PC-9 (cell line): ENCODE measurements around the gene GPR160. TPM values are rescaled to one million over a fixed set of nuclear protein-coding genes. Genes with fewer than 3 reads are reported as not detected.

Experiments used
- BruUV-seq: library from RNA; stranded (reverse); fragments of 400-500 nt; replicated peaks from 2 replicates; lab custom pipeline; 2021; lab: Mats Ljungman, UMichigan
- CTCF ChIA-PET: fragments of 300-600 bp; sonication (Branson Sonifier 250); formaldehyde crosslinking; loops from one replicate; lab custom pipeline; 2022; ENCODE audit warnings: antibody characterized with exemption; lab: Charles Lee
- POLR2A ChIA-PET: fragments of 300-600 bp; sonication (Branson Sonifier 250); formaldehyde crosslinking; loops from one replicate; lab custom pipeline; 2022; ENCODE audit warnings: antibody characterized with exemption; ENCODE audit not compliant: unreplicated experiment; lab: Charles Lee
- DNase-seq, 2 experiments: peaks; one replicate each; pipeline versions ENCODE4 v3.0.0 to v3.0.0-alpha.2; 2015 to 2022; ENCODE audit warnings: mixed read lengths in 1 of 2
- H2AFZ ChIP-seq: fragments of 200-600 bp; sonication (generic); 2 replicates; pipeline ENCODE4 v1.8.1; 2017; ENCODE audit warnings: antibody characterized with exemption
- H3F3A ChIP-seq: fragments of 200-600 bp; sonication (generic); 2 replicates; pipeline ENCODE4 v1.8.1; 2017; ENCODE audit warnings: antibody characterized with exemption, mild to moderate bottlenecking, low read depth; ENCODE audit not compliant: insufficient read depth
- H3K27ac ChIP-seq: fragments of 200-600 bp; sonication (generic); 2 replicates; pipeline ENCODE4 v1.6.1; 2016; ENCODE audit warnings: mixed run types
- H3K27me3 ChIP-seq: fragments of 200-600 bp; sonication (generic); 2 replicates; pipeline ENCODE4 v1.6.1; 2016; ENCODE audit warnings: low read depth, mixed run types; ENCODE audit not compliant: insufficient read depth
- H3K36me3 ChIP-seq: fragments of 200-600 bp; sonication (generic); 2 replicates; pipeline ENCODE4 v1.6.1; 2016; ENCODE audit warnings: low read depth, mixed run types
- H3K4me1 ChIP-seq: fragments of 200-600 bp; sonication (generic); replicated peaks from 2 replicates; pipeline ENCODE4 v1.6.1; 2016; ENCODE audit warnings: mixed run types; ENCODE audit not compliant: insufficient read depth
- H3K4me2 ChIP-seq: fragments of 200-600 bp; sonication (generic); 2 replicates; pipeline ENCODE4 v1.6.1; 2017; ENCODE audit warnings: mixed run types
- H3K4me3 ChIP-seq: fragments of 200-600 bp; sonication (generic); 2 replicates; pipeline ENCODE4 v1.6.1; 2016; ENCODE audit warnings: mixed run types
- H3K79me2 ChIP-seq: fragments of 200-600 bp; sonication (generic); 2 replicates; pipeline ENCODE4 v1.6.1; 2017; ENCODE audit warnings: low read depth, mixed run types
- H3K9me2 ChIP-seq: fragments of 200-600 bp; sonication (generic); 2 replicates; pipeline ENCODE4 v1.8.1; 2017; ENCODE audit warnings: mild to moderate bottlenecking; ENCODE audit not compliant: insufficient read depth
- H3K9me3 ChIP-seq: fragments of 200-600 bp; sonication (generic); 2 replicates; pipeline ENCODE4 v1.8.1; 2016; ENCODE audit warnings: low read depth; ENCODE audit not compliant: insufficient read depth
- H4K20me1 ChIP-seq: fragments of 200-600 bp; sonication (generic); 2 replicates; pipeline ENCODE4 v1.8.1; 2017; ENCODE audit not compliant: insufficient read depth
- EZH2 ChIP-seq: fragments of 200-600 bp; sonication (generic); IDR thresholded peaks from 2 replicates; pipeline ENCODE4 v1.8.0; 2017; ENCODE audit warnings: antibody characterized with exemption, low read depth
- intact Hi-C: fragments of 100-400 bp; cut with micrococcal nuclease; formaldehyde crosslinking; loops from one replicate; pipeline ENCODE4 v1.10.0; 2022; ENCODE audit not compliant: unreplicated experiment
- total RNA-seq: library from RNA; stranded (reverse); gene quantifications from 2 replicates; pipeline ENCODE4 v1.2.3, GENCODE V29; 2021
- TF ChIP-seq, protein P1 (sequence below): fragments of 200-600 bp; sonication (generic); conservative IDR thresholded peaks from 2 replicates; pipeline ENCODE4 v1.6.1; 2017; ENCODE audit warnings: mixed run types, antibody characterized with exemption, mild to moderate bottlenecking, moderate library complexity

GPR160 gene
- total RNA-seq, 1 experiment from 2014 or later: 12.6 TPM

DNA sequence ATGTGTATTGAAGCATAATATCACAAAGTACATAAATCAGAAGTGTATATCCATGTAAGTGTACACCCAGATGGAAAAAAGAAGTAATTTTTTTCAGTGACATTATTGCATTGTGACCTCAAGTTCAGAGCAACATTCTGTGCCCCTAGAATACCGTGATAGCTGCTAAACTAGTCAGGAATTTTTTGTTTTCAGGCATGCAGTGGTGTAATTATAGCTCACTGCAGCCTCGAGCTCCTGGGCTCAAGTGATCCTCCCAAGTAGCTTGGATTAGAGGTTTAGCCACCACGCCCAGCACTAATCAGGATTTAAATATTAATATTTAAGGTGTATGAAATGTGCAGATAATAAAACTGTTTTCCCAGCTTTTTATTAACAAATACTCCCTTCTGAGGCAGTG lies 45.6 kb upstream of the GPR160 start:
- no peaks in the 10 kb centered on the region for H3K4me1 ChIP-seq

DNA sequence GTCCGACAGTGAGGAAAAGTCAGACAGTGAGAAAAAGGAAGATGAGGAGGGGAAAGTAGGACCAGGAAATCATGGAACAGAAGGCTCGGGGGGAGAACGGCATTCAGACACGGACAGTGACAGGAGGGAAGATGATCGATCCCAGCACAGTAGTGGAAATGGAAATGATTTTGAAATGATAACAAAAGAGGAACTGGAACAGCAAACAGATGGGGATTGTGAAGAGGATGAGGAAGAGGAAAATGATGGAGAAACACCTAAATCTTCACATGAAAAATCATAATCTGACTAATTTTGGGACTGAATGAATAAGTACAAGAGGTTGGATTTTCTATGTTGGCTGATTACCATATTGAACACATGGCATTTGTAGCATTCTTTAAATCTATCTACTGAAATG lies 45.0 kb upstream of the GPR160 start:
- Histone ChIP-seq H3K4me3 (no peak overlapping the region), H2AFZ (no peak overlapping the region), H3K4me1 (no peaks in the 10 kb centered on the region), H3K4me2 (no peak overlapping the region), H3K27me3 (no peaks in the 10 kb centered on the region), H3K27ac (no peak overlapping the region), H3K9me2 (no peaks in the 10 kb centered on the region), H3K79me2 (no peaks in the 10 kb centered on the region), H3K9me3 (no peaks in the 10 kb centered on the region), H3K36me3 (peaks cover 67% of the 10 kb centered on the region), H3F3A (peaks cover 4% of the 10 kb centered on the region; the same call in 1 of the 2 replicates), H4K20me1 (no peaks in the 10 kb centered on the region)
- ChIA-PET POLR2A (no interaction called here), CTCF (interaction anchor here (0.6 kb wide), 1 partner anchor 1547 kb away, joined by 5 read pairs; no protein-coding TSS in a partner anchor)
- TF ChIP-seq EZH2: no peak
- TF ChIP-seq, protein P1, sequence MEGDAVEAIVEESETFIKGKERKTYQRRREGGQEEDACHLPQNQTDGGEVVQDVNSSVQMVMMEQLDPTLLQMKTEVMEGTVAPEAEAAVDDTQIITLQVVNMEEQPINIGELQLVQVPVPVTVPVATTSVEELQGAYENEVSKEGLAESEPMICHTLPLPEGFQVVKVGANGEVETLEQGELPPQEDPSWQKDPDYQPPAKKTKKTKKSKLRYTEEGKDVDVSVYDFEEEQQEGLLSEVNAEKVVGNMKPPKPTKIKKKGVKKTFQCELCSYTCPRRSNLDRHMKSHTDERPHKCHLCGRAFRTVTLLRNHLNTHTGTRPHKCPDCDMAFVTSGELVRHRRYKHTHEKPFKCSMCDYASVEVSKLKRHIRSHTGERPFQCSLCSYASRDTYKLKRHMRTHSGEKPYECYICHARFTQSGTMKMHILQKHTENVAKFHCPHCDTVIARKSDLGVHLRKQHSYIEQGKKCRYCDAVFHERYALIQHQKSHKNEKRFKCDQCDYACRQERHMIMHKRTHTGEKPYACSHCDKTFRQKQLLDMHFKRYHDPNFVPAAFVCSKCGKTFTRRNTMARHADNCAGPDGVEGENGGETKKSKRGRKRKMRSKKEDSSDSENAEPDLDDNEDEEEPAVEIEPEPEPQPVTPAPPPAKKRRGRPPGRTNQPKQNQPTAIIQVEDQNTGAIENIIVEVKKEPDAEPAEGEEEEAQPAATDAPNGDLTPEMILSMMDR: no peak
- TSS peak; percentile 88 for BruUV-seq
- DNase-seq: no peak
- intact Hi-C loops: no loop called here

More for the DNA sequence above, 45.6 kb upstream of the GPR160 start:
- DNase-seq: no peak
- no peaks in the 10 kb centered on the region for H4K20me1 ChIP-seq
- no peak overlapping the region for H3K4me3 ChIP-seq
- intact Hi-C loops: no loop called here
- no peaks in the 10 kb centered on the region for H3K79me2 ChIP-seq
- no peak overlapping the region for H3K4me2 ChIP-seq
- H3K36me3 ChIP-seq: peaks cover 67% of the 10 kb centered on the region
- ChIA-PET POLR2A (no interaction called here), CTCF (interaction anchor here (0.6 kb wide), 1 partner anchor 1547 kb away, joined by 5 read pairs; no protein-coding TSS in a partner anchor)
- peaks cover 4% of the 10 kb centered on the region; the same call in 1 of the 2 replicates for H3F3A ChIP-seq
- no peaks in the 10 kb centered on the region for H3K27me3 ChIP-seq
- BruUV-seq: no TSS peak
- H3K27ac ChIP-seq: no peak overlapping the region
- no peaks in the 10 kb centered on the region for H3K9me3 ChIP-seq
- no peak overlapping the region for H2AFZ ChIP-seq
- TF ChIP-seq EZH2: no peak
- TF ChIP-seq, protein P1: no peak
- no peaks in the 10 kb centered on the region for H3K9me2 ChIP-seq

DNA sequence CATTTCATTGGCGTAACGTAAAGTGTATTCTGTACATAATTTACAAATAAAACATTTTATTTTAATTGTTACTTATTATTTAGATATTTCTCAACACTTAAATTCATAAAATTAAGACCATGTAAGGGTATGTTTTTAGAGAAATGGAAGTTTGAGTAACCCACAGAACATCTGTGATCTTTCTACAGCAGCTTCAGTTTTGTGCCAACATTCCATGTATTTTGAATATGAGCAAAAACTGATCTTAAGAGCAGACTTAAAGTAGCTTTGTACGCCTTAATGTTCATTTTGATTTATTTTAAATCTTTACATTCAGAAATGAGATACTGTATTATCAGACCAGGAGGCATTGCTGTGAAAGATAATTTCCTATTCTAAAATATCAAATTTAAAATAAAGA lies 44.0 kb upstream of the GPR160 start:
- no peak for DNase-seq
- no peaks in the 10 kb centered on the region for H4K20me1 ChIP-seq
- H3K4me1 ChIP-seq: 0 out of 2 replicates have a peak, but pooled peaks cover 2% of the 10 kb centered on the region
- TF ChIP-seq, protein P1: no peak
- TF ChIP-seq EZH2: no peak
- CTCF ChIA-PET: no interaction called here
- H3F3A ChIP-seq: peaks cover 9% of the 10 kb centered on the region
- H3K27me3 ChIP-seq: no peaks in the 10 kb centered on the region
- intact Hi-C loops: no loop called here
- no peak overlapping the region for H2AFZ ChIP-seq
- H3K4me2 ChIP-seq: no peak overlapping the region
- H3K9me3 ChIP-seq: no peaks in the 10 kb centered on the region
- no peak overlapping the region for H3K27ac ChIP-seq
- BruUV-seq: no TSS peak
- peaks cover 58% of the 10 kb centered on the region for H3K36me3 ChIP-seq
- H3K79me2 ChIP-seq: no peaks in the 10 kb centered on the region
- H3K9me2 ChIP-seq: no peaks in the 10 kb centered on the region
- no peak overlapping the region for H3K4me3 ChIP-seq
- POLR2A ChIA-PET: no interaction called here
